ENCODE measurements around the gene BEGAIN.

BEGAIN gene

GRCh38 chr14:100549834-100550625 lies 37.2 kb downstream of the BEGAIN start:
- DNase-seq (ENCODE audit: low read depth) = no peak

DNA sequence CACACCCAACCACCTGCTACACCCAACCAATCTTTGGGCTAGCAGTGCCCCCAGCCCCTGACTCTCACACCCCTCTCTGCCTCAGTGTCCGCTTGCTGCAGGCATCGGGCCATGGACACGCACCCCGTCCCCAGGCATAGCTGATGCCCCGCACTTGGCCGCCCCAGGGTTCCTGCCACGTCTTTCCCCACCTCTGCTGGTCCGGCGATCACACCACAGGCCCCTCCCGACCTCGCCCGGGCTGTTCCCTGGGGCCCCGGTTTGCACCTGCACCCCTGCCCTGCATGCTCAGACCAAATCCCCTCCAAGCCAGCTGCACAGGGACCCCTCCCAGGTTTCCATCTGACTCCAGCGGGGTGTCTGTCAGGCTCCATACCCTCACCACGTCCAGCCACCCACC lies 38.3 kb downstream of the BEGAIN start:
- DNase-seq (ENCODE audit: low read depth) = no peak

- DNase-seq (ENCODE audit: low read depth) = no peak
Observed at GRCh38 chr14:100548295-100548655, 38.9 kb downstream of the BEGAIN start.

DNA sequence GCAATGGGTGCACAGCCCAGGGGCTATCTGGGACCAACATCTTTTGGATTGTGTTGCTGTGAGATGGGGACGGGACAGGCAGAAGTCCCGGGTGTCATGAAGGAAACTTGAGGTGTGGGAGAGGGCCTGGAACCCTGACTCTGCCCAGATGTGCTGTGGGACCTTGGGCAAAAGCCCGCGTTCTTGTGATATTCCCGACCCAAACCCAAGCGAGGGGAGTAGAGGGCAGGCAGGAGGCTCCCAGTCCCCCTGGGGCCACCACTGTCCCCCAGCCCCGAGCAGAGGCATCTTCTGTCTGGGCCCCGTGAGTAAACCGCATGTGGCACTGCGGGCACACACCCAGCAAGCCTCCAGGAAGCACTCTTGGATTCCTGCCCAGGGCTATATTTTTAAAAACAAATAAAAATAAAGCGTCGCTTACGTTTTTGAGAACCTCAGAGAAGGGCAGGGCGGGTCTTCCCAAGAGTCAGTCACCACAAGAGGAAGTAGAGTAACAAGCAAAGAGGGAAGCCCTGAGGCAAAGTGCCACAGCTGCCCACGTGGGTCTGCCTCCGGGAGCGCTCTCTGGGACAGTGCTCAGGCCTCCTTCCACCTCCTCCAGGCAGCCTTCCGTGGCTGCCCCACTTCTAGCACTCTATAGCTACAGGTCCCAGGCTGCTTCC lies 39.5 kb downstream of the BEGAIN start:
- DNase-seq (ENCODE audit: low read depth) = peak; percentile 85

- DNase-seq (ENCODE audit: low read depth) = no peak
Observed at GRCh38 chr14:100546051-100546443, 41.2 kb downstream of the BEGAIN start.

DNA sequence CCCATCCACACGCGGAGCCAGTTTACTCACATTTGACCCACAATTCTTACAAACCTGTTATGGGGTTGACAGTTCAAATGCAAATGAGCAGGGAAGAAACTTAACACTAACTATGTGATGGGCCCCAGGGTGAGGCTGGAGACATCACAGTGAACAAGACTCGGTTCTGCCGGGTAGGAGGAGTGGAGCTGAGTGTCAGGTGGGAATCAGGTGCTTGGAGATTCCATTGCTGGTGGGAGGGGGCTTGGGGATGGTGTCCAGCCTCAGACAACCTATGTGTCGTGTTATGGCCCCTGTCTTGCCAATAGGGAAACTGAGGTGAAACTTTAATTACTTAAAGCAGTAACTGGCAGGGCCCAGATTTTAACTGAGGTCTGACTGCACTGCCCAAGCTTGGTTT lies 41.9 kb downstream of the BEGAIN start:
- no peak for DNase-seq (ENCODE audit: low read depth)

DNA sequence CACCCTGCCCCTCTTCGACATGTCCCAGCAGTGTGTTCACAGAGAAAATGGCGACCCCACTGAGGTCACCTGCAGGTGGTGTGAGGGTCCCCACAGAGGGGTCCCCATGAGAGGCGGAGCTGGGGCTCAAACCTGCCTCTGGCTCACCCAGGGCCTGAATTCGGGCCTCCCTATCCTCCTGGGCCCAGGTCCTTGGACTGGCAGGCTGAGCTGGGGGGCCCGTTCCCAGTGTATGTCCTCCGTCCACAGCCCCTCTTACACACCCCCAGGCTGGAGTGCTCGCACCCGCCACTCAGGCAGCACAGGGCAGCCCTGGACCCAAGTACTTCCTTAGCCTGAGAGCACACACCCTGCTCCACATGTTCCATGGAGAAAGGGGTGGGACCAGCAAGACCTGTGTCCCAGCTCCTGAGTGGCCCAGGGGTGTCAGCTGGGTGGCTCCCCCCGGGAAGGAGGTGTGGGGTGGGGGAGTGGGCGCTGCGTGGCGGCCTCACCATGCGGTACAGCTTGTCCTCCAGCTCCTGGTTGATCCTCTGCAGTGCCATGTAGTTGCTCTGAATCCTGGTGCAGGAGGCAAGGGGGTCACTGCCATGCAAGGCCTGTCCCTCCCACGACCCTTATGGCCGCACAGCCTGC lies 42.6 kb downstream of the BEGAIN start:
- DNase-seq (ENCODE audit: low read depth) = no peak

GRCh38 chr14:100543471-100544455 lies 43.5 kb downstream of the BEGAIN start:
- DNase-seq (ENCODE audit: low read depth) = no peak

DNA sequence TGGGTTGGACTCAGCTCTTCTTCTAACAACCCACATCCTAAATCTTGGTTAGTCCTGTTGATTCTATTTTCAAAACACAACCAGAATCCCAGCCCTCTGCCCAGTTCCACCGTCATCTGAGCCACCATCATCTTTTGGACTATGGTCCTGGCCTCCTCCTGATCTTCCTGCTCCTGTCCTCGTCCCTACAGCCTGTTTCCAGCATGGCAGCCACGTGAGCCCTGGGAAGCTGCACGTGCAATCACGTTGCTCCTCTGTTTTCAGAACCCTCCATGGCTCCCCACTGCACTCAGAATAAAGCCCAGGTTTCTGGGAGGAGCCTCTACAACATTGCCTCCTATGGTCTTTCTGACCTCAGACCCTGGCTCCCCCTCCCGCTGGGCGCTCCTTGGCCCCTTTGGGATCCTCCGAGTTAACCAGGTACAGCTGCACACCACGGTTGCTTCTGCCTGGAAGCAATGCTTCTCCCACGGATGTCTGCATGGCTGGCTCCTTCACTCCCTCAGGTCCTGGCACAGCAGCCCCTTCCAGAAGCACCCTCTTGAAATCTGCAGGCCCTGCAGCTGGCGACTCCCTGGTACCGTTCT lies 44.5 kb downstream of the BEGAIN start:
- no peak for DNase-seq (ENCODE audit: low read depth)

- DNase-seq (ENCODE audit: low read depth) = no peak
Observed at GRCh38 chr14:100541621-100542560, 45.3 kb downstream of the BEGAIN start.

DNA sequence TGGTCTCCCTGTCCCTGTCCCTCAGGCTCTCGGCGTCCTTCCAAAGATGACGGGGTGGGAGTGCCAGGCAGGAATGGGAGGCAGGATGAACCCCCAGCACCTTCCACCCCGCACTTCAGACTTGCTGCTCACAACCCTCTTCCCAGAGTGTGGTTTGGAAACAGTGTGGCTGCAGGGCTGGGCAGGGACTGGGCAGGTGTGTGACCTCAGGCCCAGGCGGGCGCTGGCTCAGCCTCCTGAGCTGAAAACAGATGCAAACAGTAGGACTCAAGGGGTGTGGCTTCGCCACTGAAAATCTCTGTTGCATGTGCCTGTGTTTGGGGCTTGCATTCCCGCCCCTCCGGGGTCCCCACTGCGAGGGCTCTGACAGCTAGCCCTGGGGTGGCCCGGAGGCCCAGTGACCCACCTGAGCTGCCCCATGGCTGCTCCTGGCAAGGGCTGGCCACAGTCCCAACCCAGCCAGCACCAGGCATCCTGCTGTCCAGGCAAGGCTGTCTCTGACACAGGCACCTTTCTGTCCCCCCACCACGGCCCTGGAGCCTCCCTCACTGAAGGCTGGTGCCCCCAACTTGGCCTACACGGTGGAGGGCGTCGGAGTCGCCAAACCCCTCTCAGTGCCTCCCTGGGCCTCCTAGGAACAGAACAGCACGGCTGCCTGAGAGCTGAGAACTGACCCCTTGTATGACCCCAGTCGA lies 46.1 kb downstream of the BEGAIN start:
- DNase-seq (ENCODE audit: low read depth) = no peak

DNA sequence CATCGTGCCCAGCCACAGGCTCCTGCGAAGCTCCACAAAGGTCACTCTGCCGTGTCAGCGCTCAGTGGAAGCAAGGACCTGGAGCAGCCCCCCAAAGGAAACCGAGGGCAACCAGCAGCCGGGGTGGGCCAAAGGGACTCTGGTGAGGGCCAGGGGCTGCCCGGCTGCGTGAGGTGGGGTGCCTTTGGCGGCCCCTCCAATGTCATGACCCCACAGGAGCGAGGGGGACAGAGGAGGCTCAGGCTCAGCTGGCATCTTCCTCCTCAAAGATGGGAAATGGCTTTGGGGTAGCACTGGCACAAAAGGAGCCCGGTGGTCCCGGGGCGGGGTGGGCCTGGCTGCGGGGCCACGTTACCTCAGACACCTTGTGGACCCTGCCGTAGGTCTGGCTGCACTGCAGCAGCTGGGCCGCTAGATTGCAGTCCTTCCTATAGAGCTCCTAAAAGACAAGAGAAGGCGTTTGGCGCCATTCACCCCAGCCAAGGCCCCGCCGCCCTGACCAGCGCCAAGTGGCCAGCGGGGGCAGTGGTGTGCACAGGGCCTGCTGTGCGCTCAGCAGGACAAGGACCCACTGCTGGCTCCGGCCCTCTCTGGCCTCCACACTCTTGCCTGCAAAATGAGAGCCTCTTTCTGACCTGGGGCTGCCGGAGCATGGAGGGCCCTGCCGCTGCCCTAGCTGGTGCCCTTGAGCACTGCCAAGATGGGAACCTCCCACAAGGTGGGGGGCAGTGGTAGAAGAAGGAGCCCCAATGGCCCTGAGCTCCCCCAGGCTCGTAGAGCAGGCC lies 46.9 kb downstream of the BEGAIN start:
- no peak for DNase-seq (ENCODE audit: low read depth)

DNA sequence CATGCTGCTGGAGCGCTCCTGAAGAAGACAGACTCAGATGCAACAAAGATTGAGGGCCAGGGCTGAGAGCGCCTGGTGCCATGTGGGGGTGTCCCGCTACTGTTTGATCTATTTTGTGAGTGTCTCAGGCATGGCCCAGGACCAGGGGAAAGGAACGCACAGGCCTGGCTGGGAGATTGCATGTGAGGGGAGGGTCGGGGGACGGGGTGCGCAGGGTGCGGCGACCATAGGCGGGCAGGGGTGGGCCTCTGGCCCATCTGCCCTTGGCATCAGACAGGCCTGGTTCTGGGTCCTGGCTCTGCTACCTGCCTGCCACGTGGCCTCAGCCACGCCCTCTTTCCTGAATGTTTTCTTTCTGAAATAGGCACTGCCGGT lies 47.5 kb downstream of the BEGAIN start:
- DNase-seq (ENCODE audit: low read depth) = no peak

DNA sequence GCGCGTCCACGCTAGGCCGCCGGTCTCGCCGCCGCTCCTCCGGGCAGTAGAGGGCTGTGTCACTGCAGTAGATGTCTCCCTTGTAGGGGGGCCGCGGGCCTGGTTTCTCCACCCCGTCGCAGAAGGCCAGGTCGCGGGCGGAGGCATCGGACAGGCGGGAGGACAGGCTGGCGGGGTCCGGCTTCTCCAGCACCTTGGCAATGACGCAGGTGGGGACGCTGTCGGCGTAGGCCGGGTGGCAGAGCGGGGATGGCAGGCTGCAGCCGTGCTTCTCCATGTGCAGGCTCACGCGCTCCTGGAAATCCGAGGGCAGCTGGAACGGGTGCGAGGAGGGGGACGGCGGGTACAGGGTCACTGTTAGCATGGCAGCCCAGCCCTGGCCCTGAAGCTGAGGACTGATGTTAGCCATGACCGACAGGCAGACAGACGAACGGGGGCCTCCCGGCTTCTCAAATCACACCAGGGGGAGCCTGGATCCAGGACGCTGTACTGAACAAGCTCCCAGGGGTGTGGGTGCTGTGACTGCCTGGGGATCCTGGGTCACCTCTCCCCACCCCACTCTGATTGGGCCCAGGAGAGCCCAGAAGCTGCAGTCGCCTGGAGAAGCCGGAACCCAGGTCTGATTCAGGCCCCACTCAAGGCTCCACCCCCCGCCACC lies 48.1 kb downstream of the BEGAIN start:
- no peak for DNase-seq (ENCODE audit: low read depth)

GRCh38 chr14:100538351-100539002 lies 48.7 kb downstream of the BEGAIN start:
- DNase-seq (ENCODE audit: low read depth) = no peak

- no peak for DNase-seq (ENCODE audit: low read depth)
Observed at GRCh38 chr14:100537446-100538350, 49.5 kb downstream of the BEGAIN start.
